Activated CD8-positive, alpha-beta T cell treated with anti-CD3 and anti-CD28 coated beads, Interleukin-2, amount 10 ng/mL, durations not matched to agents 7 days and 5 days (primary cell): Measurements from ENCODE around the gene ZFYVE1. TPM values are rescaled to one million over a fixed set of nuclear protein-coding genes. Genes with fewer than 3 reads are reported as not detected.

ENCODE experiments used
- ATAC-seq: fragments of 150-1000 bp; cut with Tn5 transposase; one replicate; pipeline ENCODE4 v1.10.0; 2021; ENCODE audit warnings: moderate library complexity
- CTCF ChIA-PET: fragments of 350-600 bp; sonication (Branson Sonifier 250); formaldehyde crosslinking; loops from one replicate; lab custom pipeline; 2021; ENCODE audit warnings: antibody characterized with exemption; lab: Charles Lee
- POLR2A ChIA-PET: fragments of 350-600 bp; sonication (Branson Sonifier 250); formaldehyde crosslinking; loops from one replicate; lab custom pipeline; 2021; ENCODE audit warnings: antibody characterized with exemption; lab: Charles Lee
- DNase-seq: peaks from one replicate; pipeline ENCODE4 v3.0.0-alpha.2; 2020
- H3K27ac Mint-ChIP-seq: one replicate; pipeline ENCODE4 v1.8.0; 2021; ENCODE audit warnings: mild to moderate bottlenecking, mixed read lengths
- H3K27me3 Mint-ChIP-seq: one replicate; pipeline ENCODE4 v1.8.0; 2021; ENCODE audit warnings: low read depth, mixed read lengths
- H3K36me3 Mint-ChIP-seq: one replicate; pipeline ENCODE4 v1.8.0; 2021; ENCODE audit warnings: low read depth, mixed read lengths
- H3K4me1 Mint-ChIP-seq: one replicate; pipeline ENCODE4 v1.8.0; 2021; ENCODE audit warnings: low read depth, mixed read lengths
- H3K4me3 Mint-ChIP-seq: one replicate; pipeline ENCODE4 v1.8.0; 2021; ENCODE audit warnings: mild to moderate bottlenecking, mixed read lengths
- H3K9me3 Mint-ChIP-seq: one replicate; pipeline ENCODE4 v1.8.0; 2022; ENCODE audit warnings: mixed read lengths; ENCODE audit not compliant: insufficient read depth
- total RNA-seq, 2 experiments: library from RNA; stranded (reverse); gene quantifications; one replicate each; pipeline ENCODE4 v1.2.3, GENCODE V29; 2021

Gene ZFYVE1
- total RNA-seq, 2 experiments from 2014 or later: 10.5 to 12.7 TPM

GRCh38 chr14:72932893-72933292 is 94.0 kb downstream of the ZFYVE1 start:
- POLR2A ChIA-PET: no interaction called here
- no peak for ATAC-seq
- peaks cover 22% of the 10 kb centered on the region for H3K4me1 Mint-ChIP-seq

GRCh38 chr14:72929316-72930080 is 97.4 kb downstream of the ZFYVE1 start:
- ATAC-seq (no peak), DNase-seq (no peak)
- H3K9me3 Mint-ChIP-seq: no peaks in the 10 kb centered on the region
- H3K27me3 Mint-ChIP-seq: peaks cover 5% of the 10 kb centered on the region
- peaks cover 23% of the 10 kb centered on the region for H3K4me1 Mint-ChIP-seq
- POLR2A ChIA-PET: interaction anchor here (0.5 kb wide), 1 partner anchor 134 kb away, joined by 3 read pairs; no protein-coding TSS in a partner anchor
- H3K36me3 Mint-ChIP-seq: peaks cover 5% of the 10 kb centered on the region
- CTCF ChIA-PET: no interaction called here
- no peak overlapping the region for H3K4me3 Mint-ChIP-seq
- no peak overlapping the region for H3K27ac Mint-ChIP-seq

More at GRCh38 chr14:72932893-72933292, 94.0 kb downstream of the ZFYVE1 start:
- CTCF ChIA-PET: interaction anchor here (1.5 kb wide), 1 partner anchor 16 kb away, joined by 8 read pairs; no protein-coding TSS in a partner anchor
- Mint-ChIP-seq H3K36me3 (peaks cover 16% of the 10 kb centered on the region), H3K27ac (no peak overlapping the region), H3K4me3 (no peak overlapping the region), H3K27me3 (no peaks in the 10 kb centered on the region), H3K9me3 (no peaks in the 10 kb centered on the region)
- no peak for DNase-seq

DNA sequence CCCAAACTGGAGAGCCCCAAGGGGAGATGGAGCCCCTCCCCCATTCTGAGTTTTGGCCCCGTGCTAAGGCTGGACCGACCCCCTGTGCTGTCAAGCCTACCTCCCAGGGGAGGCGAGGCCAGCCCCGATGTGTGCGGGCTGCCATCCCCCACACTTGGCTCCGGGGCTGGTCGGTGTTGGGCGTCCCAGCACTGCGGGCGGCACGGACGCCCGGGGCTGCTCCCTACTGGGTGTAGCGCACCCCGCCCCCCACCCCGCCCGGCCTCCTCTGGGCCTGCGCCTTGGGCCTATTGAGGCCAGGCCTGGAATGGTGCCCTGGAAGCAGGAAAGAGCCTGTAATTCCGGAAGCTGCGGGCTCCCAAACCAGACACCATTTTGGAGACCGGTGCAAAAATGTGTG is 98.0 kb downstream of the ZFYVE1 start:
- peaks cover 11% of the 10 kb centered on the region for H3K27me3 Mint-ChIP-seq
- no peak overlapping the region for H3K27ac Mint-ChIP-seq
- H3K9me3 Mint-ChIP-seq: no peaks in the 10 kb centered on the region
- DNase-seq (no peak), ATAC-seq (no peak)
- ChIA-PET CTCF (no interaction called here), POLR2A (interaction anchor here (0.5 kb wide), 1 partner anchor 134 kb away, joined by 3 read pairs; no protein-coding TSS in a partner anchor)
- peaks cover 23% of the 10 kb centered on the region for H3K4me1 Mint-ChIP-seq
- no peak overlapping the region for H3K4me3 Mint-ChIP-seq
- H3K36me3 Mint-ChIP-seq: peaks cover 5% of the 10 kb centered on the region

GRCh38 chr14:72926292-72927028 is 100.4 kb downstream of the ZFYVE1 start, which contains the start of gene DCAF4:
Gene DCAF4, plus strand, starts transcription at chr14:72926464. Its CDS starts 11,515 bp downstream, at chr14:72937979.
- ChIA-PET POLR2A (interaction anchor here (1.8 kb wide), 1 partner anchor 132 kb away, joined by 6 read pairs; the partner anchor contains the start of gene RBM25), CTCF (interaction anchor here (1.6 to 2.4 kb wide), 4 partner anchors 21 to 412 kb away, joined by 5 to 10 read pairs (median 6); no protein-coding TSS in a partner anchor)
- Mint-ChIP-seq H3K4me1 (peaks cover 18% of the 10 kb centered on the region), H3K27me3 (peaks cover 16% of the 10 kb centered on the region), H3K9me3 (no peaks in the 10 kb centered on the region), H3K27ac (peak within 1 kb of the TSS; percentile 96), H3K36me3 (peaks cover 5% of the 10 kb centered on the region), H3K4me3 (peak within 1 kb of the TSS; percentile 90)
- DNase-seq (peak; percentile 97), ATAC-seq (peak; percentile 97)

- CTCF ChIA-PET: interaction anchor here (1.7 to 2.4 kb wide), 3 partner anchors 21 to 412 kb away, joined by 5 to 10 read pairs (median 7); no protein-coding TSS in a partner anchor
- H3K27me3 Mint-ChIP-seq: peaks cover 20% of the 10 kb centered on the region
These were observed 101.1 kb downstream of the ZFYVE1 start for GRCh38 chr14:72925815-72926291.

DNA sequence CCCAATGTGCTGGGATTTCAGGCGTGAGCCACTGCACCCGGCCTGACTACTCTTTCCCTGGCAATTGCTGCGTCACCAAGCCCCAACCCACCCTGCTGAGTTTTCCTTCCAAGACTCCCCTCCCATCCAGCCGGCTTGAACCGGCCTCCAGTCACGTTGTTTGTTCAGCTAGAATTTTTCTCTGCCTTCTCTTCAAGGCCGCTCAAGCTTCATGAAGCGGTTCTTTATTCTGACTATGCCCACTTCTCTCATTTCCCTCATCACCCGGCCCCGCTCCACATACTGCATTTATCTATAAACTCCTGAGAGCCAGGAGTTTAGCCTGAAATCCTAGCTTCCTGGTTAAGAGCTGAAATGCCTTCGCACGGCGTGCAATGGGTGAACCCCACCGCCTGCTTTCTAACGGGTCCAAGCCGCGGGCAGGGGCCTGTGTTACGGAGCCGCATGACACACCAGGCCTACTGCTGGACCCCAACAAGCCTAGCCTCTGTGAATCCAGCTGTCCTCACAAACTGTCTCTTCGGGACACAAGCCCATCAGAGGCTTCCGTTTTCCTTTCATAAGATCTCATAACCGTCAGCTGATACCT is 101.6 kb downstream of the ZFYVE1 start:
- CTCF ChIA-PET: interaction anchor here (1.7 to 2.4 kb wide), 3 partner anchors 20 to 411 kb away, joined by 5 to 10 read pairs (median 7); no protein-coding TSS in a partner anchor
- H3K9me3 Mint-ChIP-seq: no peaks in the 10 kb centered on the region
- peak overlapping the region; percentile 90 for H3K4me3 Mint-ChIP-seq
- DNase-seq: no peak
- no peak for ATAC-seq
- H3K36me3 Mint-ChIP-seq: peaks cover 2% of the 10 kb centered on the region
- no peak overlapping the region for H3K27ac Mint-ChIP-seq
- H3K27me3 Mint-ChIP-seq: peaks cover 23% of the 10 kb centered on the region
- H3K4me1 Mint-ChIP-seq: peaks cover 18% of the 10 kb centered on the region
- POLR2A ChIA-PET: interaction anchor here (1.8 kb wide), 1 partner anchor 133 kb away, joined by 6 read pairs; the partner anchor contains the start of gene RBM25

More at GRCh38 chr14:72925815-72926291, 101.1 kb downstream of the ZFYVE1 start:
- DNase-seq: no peak
- peaks cover 18% of the 10 kb centered on the region for H3K4me1 Mint-ChIP-seq
- peak overlapping the region; percentile 96 for H3K27ac Mint-ChIP-seq
- peaks cover 5% of the 10 kb centered on the region for H3K36me3 Mint-ChIP-seq
- POLR2A ChIA-PET: interaction anchor here (1.8 kb wide), 1 partner anchor 132 kb away, joined by 6 read pairs; the partner anchor contains the start of gene RBM25
- H3K9me3 Mint-ChIP-seq: no peaks in the 10 kb centered on the region
- no peak for ATAC-seq
- peak overlapping the region; percentile 90 for H3K4me3 Mint-ChIP-seq

DNA sequence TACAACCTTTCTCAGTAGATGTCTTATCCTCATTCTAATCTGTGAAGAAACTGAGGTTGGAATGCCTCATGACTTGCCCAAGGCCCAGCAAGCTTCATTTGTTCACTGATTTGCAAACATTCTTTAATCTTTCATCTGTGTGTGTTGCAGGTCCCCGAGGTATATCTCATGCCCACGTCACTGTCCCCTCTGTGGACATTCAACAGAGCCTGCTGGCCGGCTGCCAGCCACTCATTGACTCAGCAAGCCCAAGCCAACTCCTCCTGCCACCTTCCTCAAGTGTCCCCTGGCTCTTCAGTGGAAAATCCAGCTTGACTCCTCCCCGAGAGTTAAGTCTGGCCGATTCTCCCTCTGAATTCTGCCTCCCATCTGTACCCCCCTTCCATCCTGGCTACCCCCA is 102.6 kb downstream of the ZFYVE1 start:
- CTCF ChIA-PET: interaction anchor here (2.4 kb wide), 1 partner anchor 410 kb away, joined by 7 read pairs; no protein-coding TSS in a partner anchor
- DNase-seq (no peak), ATAC-seq (no peak)
- Mint-ChIP-seq H3K9me3 (no peaks in the 10 kb centered on the region), H3K27ac (no peak overlapping the region), H3K36me3 (no peaks in the 10 kb centered on the region), H3K27me3 (peaks cover 27% of the 10 kb centered on the region), H3K4me3 (no peak overlapping the region), H3K4me1 (peaks cover 18% of the 10 kb centered on the region)
- POLR2A ChIA-PET: interaction anchor here (0.6 to 0.7 kb wide), 3 partner anchors 17 to 548 kb away, joined by 3 to 4 read pairs (median 3); no protein-coding TSS in a partner anchor

GRCh38 chr14:72921396-72921795 is 105.5 kb downstream of the ZFYVE1 start:
- H3K9me3 Mint-ChIP-seq: no peaks in the 10 kb centered on the region
- H3K27ac Mint-ChIP-seq: no peak overlapping the region
- POLR2A ChIA-PET: no interaction called here
- no peak for DNase-seq
- ATAC-seq: no peak
- H3K27me3 Mint-ChIP-seq: peaks cover 47% of the 10 kb centered on the region
- CTCF ChIA-PET: interaction anchor here (0.7 kb wide), 1 partner anchor 17 kb away, joined by 3 read pairs; no protein-coding TSS in a partner anchor
- peaks cover 10% of the 10 kb centered on the region for H3K4me1 Mint-ChIP-seq
- no peaks in the 10 kb centered on the region for H3K36me3 Mint-ChIP-seq
- no peak overlapping the region for H3K4me3 Mint-ChIP-seq

- POLR2A ChIA-PET: no interaction called here
- CTCF ChIA-PET: interaction anchor here (1.4 to 2.0 kb wide), 4 partner anchors 15 to 406 kb away, joined by 3 to 7 read pairs (median 6); partner anchors contain the start of gene RBM25
- Mint-ChIP-seq H3K9me3 (no peaks in the 10 kb centered on the region), H3K4me1 (no peaks in the 10 kb centered on the region), H3K27me3 (peaks cover 45% of the 10 kb centered on the region), H3K27ac (no peak overlapping the region), H3K36me3 (no peaks in the 10 kb centered on the region), H3K4me3 (no peak overlapping the region)
- no peak for DNase-seq
- ATAC-seq: no peak
These were observed 106.9 kb downstream of the ZFYVE1 start for GRCh38 chr14:72920008-72920407.
